Measurements from ENCODE around the gene DGLUCY. TPM values are rescaled to one million over a fixed set of nuclear protein-coding genes. Genes with fewer than 3 reads are reported as not detected.
"Not testable (repeated sequence)": the region's sequence is repeated elsewhere in the genome, so short reads cannot be mapped to it uniquely, and the experiment has no call there.

The DGLUCY gene
- total and polyA plus RNA-seq, 2 of the 13 experiments (the other 11 are each of a cell fraction or from before 2014, with no cell fraction given): 14.8 to 36.3 TPM

GRCh38 chr14:91197631-91198030 is 83.8 kb downstream of the DGLUCY start:
- TF ChIP-seq EED (CRISPR knock-in tag; IDR thresholded peaks at IDR 0.05): no peak
- no peak for TF ChIP-seq SP5 (CRISPR knock-in tag; IDR thresholded peaks at IDR 0.05; ENCODE audit: borderline replicate concordance, low read depth)
- no peak for TF ChIP-seq SIN3B (IDR thresholded peaks at IDR 0.05; ENCODE audit: low read length)
- TF ChIP-seq ZFP1 (CRISPR knock-in tag; IDR thresholded peaks at IDR 0.05): no peak
- TF ChIP-seq ZNF556 (CRISPR knock-in tag; IDR thresholded peaks at IDR 0.05; ENCODE audit: borderline replicate concordance): no peak
- no peak for TF ChIP-seq ZNF569 (CRISPR knock-in tag; IDR thresholded peaks at IDR 0.05; ENCODE audit: borderline replicate concordance)
- no peak for TF ChIP-seq AKAP8 (CRISPR knock-in tag; IDR thresholded peaks at IDR 0.05)
- no peak for TF ChIP-seq PAX8 (CRISPR knock-in tag; IDR thresholded peaks at IDR 0.05; ENCODE audit: borderline replicate concordance)
- no peak for TF ChIP-seq CREB3 (CRISPR knock-in tag; IDR thresholded peaks at IDR 0.05)
- TF ChIP-seq ZNF629 (CRISPR knock-in tag; conservative IDR thresholded peaks at IDR 0.05): no peak
- TF ChIP-seq KMT2B (CRISPR knock-in tag; IDR thresholded peaks at IDR 0.05): no peak
- TF ChIP-seq, protein P1, sequence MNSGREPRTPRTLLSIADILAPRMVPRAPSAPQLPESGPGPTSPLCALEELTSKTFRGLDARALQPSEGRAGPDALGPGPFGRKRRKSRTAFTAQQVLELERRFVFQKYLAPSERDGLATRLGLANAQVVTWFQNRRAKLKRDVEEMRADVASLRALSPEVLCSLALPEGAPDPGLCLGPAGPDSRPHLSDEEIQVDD (CRISPR knock-in tag; IDR thresholded peaks at IDR 0.05; ENCODE audit: borderline replicate concordance): no peak
- TF ChIP-seq HDAC2 (CRISPR knock-in tag; IDR thresholded peaks at IDR 0.05): no peak
- no peak for TF ChIP-seq SRF (IDR thresholded peaks at IDR 0.05; ENCODE audit: low read depth, low read length)
- Histone ChIP-seq H3K36me3 (replicated peaks in 1 of 2; ENCODE audit: control insufficient read depth in 1 of 2, insufficient read depth in 2 of 2, low read length in 2 of 2) (peaks cover 8 to 41% of the 10 kb centered on the region in 2 experiments), H3K9ac (ENCODE audit: insufficient read depth, low read depth, low read length) (no peak overlapping the region), H3K27me3 (ENCODE audit: control insufficient read depth in 1 of 2, insufficient read depth in 2 of 2, low read length in 2 of 2) (no peaks in the 10 kb centered on the region), H3K4me3 (replicated peaks in 1 of 3; ENCODE audit: insufficient read depth in 1 of 3, low read depth in 2 of 3, low read length in 3 of 3) (no peak overlapping the region), H2AFZ (ENCODE audit: low read length) (no peak overlapping the region), H4K20me1 (ENCODE audit: insufficient read depth, low read length) (no peaks in the 10 kb centered on the region), H3K4me1 (ENCODE audit: insufficient read depth, low read length) (no peaks in the 10 kb centered on the region), H3K4me2 (ENCODE audit: low read depth, low read length) (no peak overlapping the region), H3K79me2 (ENCODE audit: insufficient read depth, low read length) (no peaks in the 10 kb centered on the region), H3K27ac (ENCODE audit: extremely low read length, insufficient read depth, low read length) (no peak overlapping the region), H3K9me3 (ENCODE audit: low read length) (peaks cover 6% of the 10 kb centered on the region; the same call in 1 of the 2 replicates)
- DNase-seq (ENCODE audit: low spot score) (no peak), FAIRE-seq (no peak), ATAC-seq (no peak)
- ChIA-PET POLR2A (no interaction called here), CTCF (ENCODE audit: low intra/inter-chr PET ratio, low total read pairs) (no interaction called here)
- in situ Hi-C loops (cut with HindIII; ENCODE audit: extremely low pct_ligation_motif_present, low pct_unique_long_range_greater_than_20kb): no loop called here
- no TSS peak for BruUV-seq (replicated peaks)
- intact Hi-C loops (cut with micrococcal nuclease; ENCODE audit: unreplicated experiment): no loop called here

DNA sequence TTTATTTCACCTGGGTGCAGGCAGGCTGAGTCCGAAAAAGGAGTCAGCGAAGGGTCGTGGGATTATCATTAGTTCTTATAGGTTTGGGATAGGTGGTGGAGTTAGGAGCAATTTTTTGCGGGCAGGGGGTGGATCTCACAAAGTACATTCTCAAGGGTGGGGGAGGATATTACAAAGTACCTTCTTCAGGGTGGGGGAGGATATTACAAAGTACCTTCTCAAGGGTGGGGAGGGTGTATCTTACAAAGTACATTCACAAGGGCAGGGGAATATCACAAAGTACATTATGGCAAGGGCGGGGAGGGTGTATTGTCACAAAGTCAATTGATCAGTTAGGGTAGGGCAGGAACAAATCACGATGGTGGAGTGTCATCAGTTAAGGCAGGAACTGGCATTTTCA is 86.9 kb downstream of the DGLUCY start:
- FAIRE-seq; in situ Hi-C loops (cut with HindIII; ENCODE audit: extremely low pct_ligation_motif_present, low pct_unique_long_range_greater_than_20kb); ATAC-seq; H3K27ac ChIP-seq (ENCODE audit: extremely low read length, insufficient read depth, low read length); H3K4me2 ChIP-seq (ENCODE audit: low read depth, low read length); intact Hi-C loops (cut with micrococcal nuclease; ENCODE audit: unreplicated experiment); CTCF ChIA-PET (ENCODE audit: low intra/inter-chr PET ratio, low total read pairs); H3K9ac ChIP-seq (ENCODE audit: insufficient read depth, low read depth, low read length); H3K4me1 ChIP-seq (ENCODE audit: insufficient read depth, low read length); H3K4me3 ChIP-seq (replicated peaks in 1 of 3; ENCODE audit: insufficient read depth in 1 of 3, low read depth in 2 of 3, low read length in 3 of 3); H4K20me1 ChIP-seq (ENCODE audit: insufficient read depth, low read length); H3K79me2 ChIP-seq (ENCODE audit: insufficient read depth, low read length); BruUV-seq (replicated peaks); H2AFZ ChIP-seq (ENCODE audit: low read length); H3K9me3 ChIP-seq (ENCODE audit: low read length); DNase-seq (ENCODE audit: low spot score); H3K27me3 ChIP-seq (ENCODE audit: control insufficient read depth in 1 of 2, insufficient read depth in 2 of 2, low read length in 2 of 2): not testable (repeated sequence)
- 95% methylated on average over 6 of the region's 6 CpGs for WGBS (ENCODE audit: low lambda C conversion rate)
- POLR2A ChIA-PET: interaction anchor here (0.6 kb wide), 1 partner anchor 103 kb away, joined by 3 read pairs; no protein-coding TSS in a partner anchor
- H3K36me3 ChIP-seq (replicated peaks in 1 of 2; ENCODE audit: control insufficient read depth in 1 of 2, insufficient read depth in 2 of 2, low read length in 2 of 2): peaks cover 7 to 53% of the 10 kb centered on the region in 2 experiments

Measured in HepG2 (cell line).